CD4-positive, alpha-beta T cell (primary cell): ENCODE measurements around the gene MYMK. TPM values are rescaled to one million over a fixed set of nuclear protein-coding genes. Genes with fewer than 3 reads are reported as not detected.

Source experiments
- ATAC-seq: fragments of 200-7000 bp; cut with Tn5 transposase; one replicate; pipeline ENCODE4 v1.10.0; 2022; ENCODE audit warnings: mild to moderate bottlenecking; ENCODE audit not compliant: poor library complexity
- CTCF ChIA-PET: fragments of 350-600 bp; sonication (Branson Sonifier 250); formaldehyde crosslinking; loops from one replicate; lab custom pipeline; 2021; ENCODE audit warnings: antibody characterized with exemption, inconsistent platforms; lab: Charles Lee
- POLR2A ChIA-PET: fragments of 350-600 bp; sonication (Branson Sonifier 250); formaldehyde crosslinking; loops from one replicate; lab custom pipeline; 2021; ENCODE audit warnings: antibody characterized with exemption, inconsistent platforms; lab: Charles Lee
- DNase-seq, 14 experiments: peaks; one replicate each; pipeline ENCODE4 v3.0.0-alpha.2; 2013 to 2020; ENCODE audit warnings: mixed read lengths in 2 of 14
- H3K27ac ChIP-seq, 2 donors: one replicate each; pipeline versions ENCODE4 v1.5.1 to v1.7.0; 2013; ENCODE audit warnings: low read length in 2 of 2, low read depth in 1 of 2, mild to moderate bottlenecking in 1 of 2
- H3K27me3 ChIP-seq, 2 experiments: 1 replicate in 1 of 2; 2 replicates in 1 of 2; pipeline versions ENCODE4 v1.6.1 to v1.7.0; 2013; ENCODE audit warnings: low read length in 2 of 2, control low read depth in 1 of 2, mild to moderate bottlenecking in 1 of 2, moderate library complexity in 1 of 2; ENCODE audit not compliant: insufficient read depth in 2 of 2, control insufficient read depth in 1 of 2
- H3K36me3 ChIP-seq: one replicate; pipeline ENCODE4 v1.6.1; 2013; ENCODE audit warnings: low read length, control low read depth; ENCODE audit not compliant: insufficient read depth
- H3K4me1 ChIP-seq: one replicate; pipeline ENCODE4 v1.6.1; 2013; ENCODE audit warnings: low read length, control low read depth; ENCODE audit not compliant: insufficient read depth
- H3K4me3 ChIP-seq: one replicate; pipeline ENCODE4 v1.5.1; 2013; ENCODE audit warnings: mild to moderate bottlenecking, low read length, moderate library complexity
- H3K9me3 ChIP-seq, 2 experiments: 1 replicate in 1 of 2; 2 replicates in 1 of 2; pipeline versions ENCODE4 v1.6.1 to v1.7.0; 2013; ENCODE audit warnings: low read length in 2 of 2, mild to moderate bottlenecking in 2 of 2, control low read depth in 1 of 2, moderate library complexity in 1 of 2; ENCODE audit not compliant: control insufficient read depth in 1 of 2, insufficient read depth in 1 of 2
- H3K27ac Mint-ChIP-seq: one replicate; pipeline ENCODE4 v1.8.0; 2020; ENCODE audit warnings: mixed read lengths
- H3K27me3 Mint-ChIP-seq: one replicate; pipeline ENCODE4 v1.8.0; 2021; ENCODE audit warnings: mixed read lengths
- H3K36me3 Mint-ChIP-seq: one replicate; pipeline ENCODE4 v1.8.0; 2021; ENCODE audit warnings: low read depth, mixed read lengths
- H3K4me1 Mint-ChIP-seq: one replicate; pipeline ENCODE4 v1.8.0; 2021; ENCODE audit warnings: low read depth, mixed read lengths
- H3K4me3 Mint-ChIP-seq: one replicate; pipeline ENCODE4 v1.8.0; 2020; ENCODE audit warnings: mild to moderate bottlenecking, mixed read lengths
- H3K9me3 Mint-ChIP-seq: one replicate; pipeline ENCODE4 v1.8.0; 2020; ENCODE audit warnings: mixed read lengths
- CTCF ChIP-seq: fragments of 200-600 bp; IDR thresholded peaks from one replicate; pipeline ENCODE4 v1.8.0; 2022; ENCODE audit warnings: antibody characterized with exemption, mild to moderate bottlenecking
- intact Hi-C, 2 experiments: fragments of 100-400 bp; cut with DNase I in 1 of 2; cut with micrococcal nuclease in 1 of 2; formaldehyde crosslinking; loops; one replicate each; pipeline versions ENCODE4 v1.15.1 to v1.9.0; 2023 to 2025; cut with DNase I, micrococcal nuclease
- total RNA-seq, 174 experiments: library from RNA in 2 of 174; stranded (reverse) in 2 of 174; gene quantifications; one replicate each; pipeline ENCODE4 v1.2.3 and lab custom pipeline; 2021 to 2026

The MYMK gene
- total RNA-seq, 2 experiments from 2014 or later: not detected

- Mint-ChIP-seq H3K9me3 (no peaks in the 10 kb centered on the region), H3K27me3 (no peaks in the 10 kb centered on the region), H3K4me3 (no peak overlapping the region), H3K36me3 (no peaks in the 10 kb centered on the region), H3K4me1 (peaks cover 24% of the 10 kb centered on the region), H3K27ac (peak overlapping the region; percentile 90)
- intact Hi-C loops: no loop called here
- H3K9me3 ChIP-seq: no peaks in the 10 kb centered on the region
- DNase-seq (no peak), ATAC-seq (no peak)
- no peaks in the 10 kb centered on the region for H3K27me3 ChIP-seq
- no peaks in the 10 kb centered on the region for H3K36me3 ChIP-seq
- POLR2A ChIA-PET: no interaction called here
- H3K4me1 ChIP-seq: peaks cover 30% of the 10 kb centered on the region
- no peak for TF ChIP-seq CTCF
- H3K27ac ChIP-seq: no peak overlapping the region
- CTCF ChIA-PET: no interaction called here
- H3K4me3 ChIP-seq: no peak overlapping the region
Measured at GRCh38 chr9:133510926-133511505, 13.7 kb downstream of the MYMK start.

- intact Hi-C loops: no loop called here
- Mint-ChIP-seq H3K4me1 (peaks cover 24% of the 10 kb centered on the region), H3K36me3 (no peaks in the 10 kb centered on the region), H3K27ac (peak overlapping the region; percentile 90), H3K27me3 (no peaks in the 10 kb centered on the region), H3K9me3 (no peaks in the 10 kb centered on the region), H3K4me3 (peak overlapping the region; percentile 83)
- no peak for TF ChIP-seq CTCF
- ChIA-PET POLR2A (interaction anchor here (0.7 to 1.7 kb wide), 11 partner anchors 22 to 361 kb away, joined by 3 to 9 read pairs (median 4); partner anchors contain the start of genes ADAMTSL2, MED22, RPL7A and SLC2A6), CTCF (interaction anchor here (0.7 to 1.5 kb wide), 2 partner anchors 323 to 1772 kb away, joined by 4 read pairs; no protein-coding TSS in a partner anchor)
- Histone ChIP-seq H3K36me3 (no peaks in the 10 kb centered on the region), H3K4me1 (peaks cover 30% of the 10 kb centered on the region), H3K27me3 (no peaks in the 10 kb centered on the region), H3K4me3 (peak overlapping the region; percentile 28), H3K9me3 (no peaks in the 10 kb centered on the region), H3K27ac (peak overlapping the region; percentile 60 to 63)
- ATAC-seq: peak; percentile 72
- DNase-seq: peak in 9 of 14 experiments; percentile 26 to 66 (median 42)
Measured at GRCh38 chr9:133509179-133510083, 15.3 kb downstream of the MYMK start.

GRCh38 chr9:133508046-133508445, 16.7 kb downstream of the MYMK start:
- intact Hi-C loops: no loop called here
- no peak for DNase-seq
- peaks cover 24% of the 10 kb centered on the region for H3K4me1 Mint-ChIP-seq
- H3K4me1 ChIP-seq: peaks cover 30% of the 10 kb centered on the region
- no peak overlapping the region for H3K4me3 ChIP-seq
- ChIA-PET CTCF (no interaction called here), POLR2A (no interaction called here)
- no peak for ATAC-seq
- peak overlapping the region; percentile 52 to 63 for H3K27ac ChIP-seq
- no peaks in the 10 kb centered on the region for H3K36me3 ChIP-seq
- H3K9me3 Mint-ChIP-seq: no peaks in the 10 kb centered on the region
- no peak overlapping the region for H3K4me3 Mint-ChIP-seq
- H3K27ac Mint-ChIP-seq: peak overlapping the region; percentile 90
- H3K27me3 Mint-ChIP-seq: no peaks in the 10 kb centered on the region
- no peaks in the 10 kb centered on the region for H3K27me3 ChIP-seq
- no peak for TF ChIP-seq CTCF
- peaks cover under 1 to 3% of the 10 kb centered on the region in 2 experiments for H3K9me3 ChIP-seq
- no peaks in the 10 kb centered on the region for H3K36me3 Mint-ChIP-seq
